ENCODE results near the gene SPAG5. TPM values are rescaled to one million over a fixed set of nuclear protein-coding genes. Genes with fewer than 3 reads are reported as not detected.

Gene SPAG5
- total RNA-seq, 1 experiment from 2014 or later: 58.1 TPM

- DNase-seq: no peak
- H3K4me2 ChIP-seq (ENCODE audit: low read depth, low read length, poor library complexity, severe bottlenecking): no peak overlapping the region
- H3K4me1 ChIP-seq (ENCODE audit: low read length): no peaks in the 10 kb centered on the region
- no peaks in the 10 kb centered on the region for H3K27me3 ChIP-seq (ENCODE audit: low read length)
- peaks cover 32% of the 10 kb centered on the region for H4K20me1 ChIP-seq (ENCODE audit: insufficient read depth, low read depth, low read length)
- H3K9me2 ChIP-seq (replicated peaks; ENCODE audit: insufficient read depth, low read length): no peaks in the 10 kb centered on the region
- H3K9ac ChIP-seq (ENCODE audit: low read length): no peak overlapping the region
- H3K27ac ChIP-seq (ENCODE audit: low read length): no peak overlapping the region
- H3K9me3 ChIP-seq (ENCODE audit: low read length): no peaks in the 10 kb centered on the region
- H3K79me2 ChIP-seq (ENCODE audit: low read length): peaks cover 65% of the 10 kb centered on the region
- no peak overlapping the region for H3K4me3 ChIP-seq (ENCODE audit: low read length)
- H3K36me3 ChIP-seq (ENCODE audit: insufficient read depth, low read length): peaks cover 80% of the 10 kb centered on the region
- no peak overlapping the region for H2AFZ ChIP-seq (ENCODE audit: low read length)
Observed at GRCh38 chr17:28634206-28634865, 35.5 kb upstream of the SPAG5 start.

DNA sequence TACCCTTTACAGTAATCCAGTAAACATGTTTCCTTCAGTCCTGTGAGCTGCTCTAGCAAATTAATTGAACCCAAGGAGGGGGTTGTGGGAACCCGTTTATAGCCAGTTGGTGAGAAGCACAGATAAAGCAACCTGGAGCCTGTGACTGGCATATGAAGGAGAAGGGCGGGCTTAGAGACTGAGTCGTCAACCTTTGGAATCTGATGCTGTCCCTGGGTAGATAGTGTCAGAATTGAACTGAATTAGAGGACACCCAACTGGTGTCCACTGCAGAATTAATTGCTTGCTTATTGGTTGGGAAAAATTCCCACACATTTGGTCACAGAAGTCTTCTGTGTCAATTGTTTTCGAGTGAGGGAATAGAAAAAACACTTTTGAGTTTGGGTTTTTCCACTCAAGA is 28.0 kb upstream of the SPAG5 start:
- H3K9ac ChIP-seq (ENCODE audit: low read length): no peak overlapping the region
- no peak overlapping the region for H3K27ac ChIP-seq (ENCODE audit: low read length)
- DNase-seq: no peak
- H3K79me2 ChIP-seq (ENCODE audit: low read length): peaks cover 8% of the 10 kb centered on the region; the same call in 1 of the 2 replicates
- H3K4me1 ChIP-seq (ENCODE audit: low read length): peaks cover 2% of the 10 kb centered on the region; the same call in 1 of the 2 replicates
- no peaks in the 10 kb centered on the region for H3K9me3 ChIP-seq (ENCODE audit: low read length)
- no peak overlapping the region for H3K4me3 ChIP-seq (ENCODE audit: low read length)
- no peaks in the 10 kb centered on the region for H3K9me2 ChIP-seq (replicated peaks; ENCODE audit: insufficient read depth, low read length)
- H4K20me1 ChIP-seq (ENCODE audit: insufficient read depth, low read depth, low read length): peaks cover 5% of the 10 kb centered on the region; the same call in 1 of the 2 replicates
- H2AFZ ChIP-seq (ENCODE audit: low read length): no peak overlapping the region
- no peak overlapping the region for H3K4me2 ChIP-seq (ENCODE audit: low read depth, low read length, poor library complexity, severe bottlenecking)
- peaks cover 59% of the 10 kb centered on the region for H3K36me3 ChIP-seq (ENCODE audit: insufficient read depth, low read length)
- H3K27me3 ChIP-seq (ENCODE audit: low read length): no peaks in the 10 kb centered on the region

GRCh38 chr17:28624148-28624547 is 25.3 kb upstream of the SPAG5 start:
- Histone ChIP-seq H3K9me3 (ENCODE audit: low read length) (no peaks in the 10 kb centered on the region), H2AFZ (ENCODE audit: low read length) (no peak overlapping the region), H3K27me3 (ENCODE audit: low read length) (no peaks in the 10 kb centered on the region), H3K27ac (ENCODE audit: low read length) (no peak overlapping the region), H3K9me2 (replicated peaks; ENCODE audit: insufficient read depth, low read length) (no peaks in the 10 kb centered on the region), H3K4me1 (ENCODE audit: low read length) (peaks cover 2% of the 10 kb centered on the region; the same call in 1 of the 2 replicates), H4K20me1 (ENCODE audit: insufficient read depth, low read depth, low read length) (peaks cover 5% of the 10 kb centered on the region; the same call in 1 of the 2 replicates), H3K9ac (ENCODE audit: low read length) (no peak overlapping the region), H3K4me2 (ENCODE audit: low read depth, low read length, poor library complexity, severe bottlenecking) (no peak overlapping the region), H3K36me3 (ENCODE audit: insufficient read depth, low read length) (peaks cover 70% of the 10 kb centered on the region; the same call in 1 of the 2 replicates), H3K79me2 (ENCODE audit: low read length) (peaks cover 10% of the 10 kb centered on the region; the same call in 1 of the 2 replicates), H3K4me3 (ENCODE audit: low read length) (no peak overlapping the region)
- no peak for DNase-seq

DNA sequence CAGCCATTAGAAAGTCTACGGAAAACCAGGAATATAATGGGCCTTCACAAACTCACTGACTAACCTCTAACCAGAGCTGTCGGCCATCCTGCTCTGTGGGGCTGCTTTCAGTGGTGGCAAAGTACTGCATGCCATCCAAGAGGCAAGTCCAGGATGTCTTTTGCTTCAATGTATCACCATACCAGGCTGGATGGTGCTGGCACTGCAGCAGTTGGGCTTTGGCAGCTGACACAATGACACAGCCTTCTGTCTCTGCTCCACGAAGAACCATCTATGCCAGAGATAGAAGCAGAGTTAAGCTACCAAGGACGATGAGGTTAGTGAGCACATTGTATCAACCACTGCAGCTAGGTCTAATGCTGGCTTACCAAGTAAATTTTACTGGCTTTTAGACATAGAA is 24.9 kb upstream of the SPAG5 start:
- no peak for DNase-seq
- Histone ChIP-seq H2AFZ (ENCODE audit: low read length) (no peak overlapping the region), H3K9me2 (replicated peaks; ENCODE audit: insufficient read depth, low read length) (no peaks in the 10 kb centered on the region), H3K4me2 (ENCODE audit: low read depth, low read length, poor library complexity, severe bottlenecking) (no peak overlapping the region), H4K20me1 (ENCODE audit: insufficient read depth, low read depth, low read length) (peaks cover 5% of the 10 kb centered on the region; the same call in 1 of the 2 replicates), H3K4me3 (ENCODE audit: low read length) (no peak overlapping the region), H3K9me3 (ENCODE audit: low read length) (no peaks in the 10 kb centered on the region), H3K27ac (ENCODE audit: low read length) (no peak overlapping the region), H3K36me3 (ENCODE audit: insufficient read depth, low read length) (peaks cover 74% of the 10 kb centered on the region; the same call in 1 of the 2 replicates), H3K27me3 (ENCODE audit: low read length) (no peaks in the 10 kb centered on the region), H3K4me1 (ENCODE audit: low read length) (peaks cover 2% of the 10 kb centered on the region; the same call in 1 of the 2 replicates), H3K9ac (ENCODE audit: low read length) (no peak overlapping the region), H3K79me2 (ENCODE audit: low read length) (peaks cover 10% of the 10 kb centered on the region; the same call in 1 of the 2 replicates)

DNA sequence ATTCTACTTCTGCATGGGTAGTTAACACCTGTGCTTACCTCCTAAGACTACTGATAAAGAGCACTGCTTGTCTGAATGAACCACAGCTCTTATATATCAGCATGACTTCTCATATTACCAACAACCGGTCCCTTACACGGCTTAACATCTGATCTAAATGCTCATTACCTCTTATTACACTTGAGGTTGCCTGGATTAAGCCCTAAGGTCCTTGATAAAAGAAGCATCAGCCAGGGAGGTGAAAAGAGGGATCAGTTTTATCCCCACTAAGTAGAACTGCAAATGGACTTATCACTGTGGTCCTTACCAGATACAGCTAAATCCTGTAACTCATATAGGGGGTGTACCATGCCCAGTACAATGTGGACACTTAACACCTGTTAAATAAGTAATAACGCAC is 23.4 kb upstream of the SPAG5 start:
- H3K4me1 ChIP-seq (ENCODE audit: low read length): peaks cover 2% of the 10 kb centered on the region; the same call in 1 of the 2 replicates
- H3K9ac ChIP-seq (ENCODE audit: low read length): no peak overlapping the region
- H3K9me3 ChIP-seq (ENCODE audit: low read length): no peaks in the 10 kb centered on the region
- no peak for DNase-seq
- no peak overlapping the region for H3K4me2 ChIP-seq (ENCODE audit: low read depth, low read length, poor library complexity, severe bottlenecking)
- no peak overlapping the region for H2AFZ ChIP-seq (ENCODE audit: low read length)
- H3K27ac ChIP-seq (ENCODE audit: low read length): no peak overlapping the region
- H4K20me1 ChIP-seq (ENCODE audit: insufficient read depth, low read depth, low read length): peaks cover 5% of the 10 kb centered on the region; the same call in 1 of the 2 replicates
- H3K4me3 ChIP-seq (ENCODE audit: low read length): no peak overlapping the region
- peaks cover 6% of the 10 kb centered on the region; the same call in 1 of the 2 replicates for H3K79me2 ChIP-seq (ENCODE audit: low read length)
- H3K27me3 ChIP-seq (ENCODE audit: low read length): no peaks in the 10 kb centered on the region
- no peaks in the 10 kb centered on the region for H3K9me2 ChIP-seq (replicated peaks; ENCODE audit: insufficient read depth, low read length)
- H3K36me3 ChIP-seq (ENCODE audit: insufficient read depth, low read length): peaks cover 71% of the 10 kb centered on the region; the same call in 1 of the 2 replicates

DNA sequence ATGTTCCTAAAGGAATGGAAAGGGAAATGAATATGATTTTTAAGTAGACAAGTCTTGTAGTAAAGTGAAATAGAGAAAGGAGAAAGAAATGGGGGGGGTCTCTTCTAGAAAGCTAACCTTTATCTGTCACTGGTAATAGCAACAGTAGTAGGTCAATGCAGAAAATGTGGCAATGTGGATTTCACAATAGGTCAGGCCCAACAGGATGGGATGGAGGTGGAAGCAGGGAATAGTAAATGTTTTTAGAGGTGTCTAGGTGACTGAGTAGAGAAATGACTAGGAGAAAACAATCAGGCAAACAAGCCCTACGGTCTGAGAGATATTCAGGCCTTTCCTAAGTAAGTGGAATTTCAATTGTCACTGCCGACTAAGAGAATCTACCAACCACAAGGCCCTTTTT is 21.2 kb upstream of the SPAG5 start:
- H3K27me3 ChIP-seq (ENCODE audit: low read length): no peaks in the 10 kb centered on the region
- no peaks in the 10 kb centered on the region for H3K9me3 ChIP-seq (ENCODE audit: low read length)
- no peak overlapping the region for H3K4me3 ChIP-seq (ENCODE audit: low read length)
- no peak overlapping the region for H2AFZ ChIP-seq (ENCODE audit: low read length)
- DNase-seq: no peak
- peaks cover 6% of the 10 kb centered on the region; the same call in 1 of the 2 replicates for H3K79me2 ChIP-seq (ENCODE audit: low read length)
- H3K9me2 ChIP-seq (replicated peaks; ENCODE audit: insufficient read depth, low read length): no peaks in the 10 kb centered on the region
- H3K9ac ChIP-seq (ENCODE audit: low read length): no peak overlapping the region
- H4K20me1 ChIP-seq (ENCODE audit: insufficient read depth, low read depth, low read length): peaks cover 8% of the 10 kb centered on the region; the same call in 1 of the 2 replicates
- no peak overlapping the region for H3K4me2 ChIP-seq (ENCODE audit: low read depth, low read length, poor library complexity, severe bottlenecking)
- no peak overlapping the region for H3K27ac ChIP-seq (ENCODE audit: low read length)
- H3K4me1 ChIP-seq (ENCODE audit: low read length): peaks cover 2% of the 10 kb centered on the region
- H3K36me3 ChIP-seq (ENCODE audit: insufficient read depth, low read length): peaks cover 77% of the 10 kb centered on the region; the same call in 1 of the 2 replicates

GRCh38 chr17:28618464-28618863 is 19.6 kb upstream of the SPAG5 start:
- H2AFZ ChIP-seq (ENCODE audit: low read length): no peak overlapping the region
- 0 out of 2 replicates have a peak, but pooled peaks cover 5% of the 10 kb centered on the region for H4K20me1 ChIP-seq (ENCODE audit: insufficient read depth, low read depth, low read length)

GRCh38 chr17:28616281-28616680 is 17.5 kb upstream of the SPAG5 start:
- no peak overlapping the region for H3K27ac ChIP-seq (ENCODE audit: low read length)
- H3K4me2 ChIP-seq (ENCODE audit: low read depth, low read length, poor library complexity, severe bottlenecking): no peak overlapping the region
- no peak overlapping the region for H3K4me3 ChIP-seq (ENCODE audit: low read length)
- no peaks in the 10 kb centered on the region for H3K9me3 ChIP-seq (ENCODE audit: low read length)
- no peak for DNase-seq
- no peaks in the 10 kb centered on the region; the same call in 1 of the 2 replicates for H3K4me1 ChIP-seq (ENCODE audit: low read length)
- no peaks in the 10 kb centered on the region for H3K27me3 ChIP-seq (ENCODE audit: low read length)
- H3K9ac ChIP-seq (ENCODE audit: low read length): no peak overlapping the region
- H3K79me2 ChIP-seq (ENCODE audit: low read length): 0 out of 2 replicates have a peak, but pooled peaks cover 3% of the 10 kb centered on the region
- no peak overlapping the region for H2AFZ ChIP-seq (ENCODE audit: low read length)
- no peaks in the 10 kb centered on the region for H3K9me2 ChIP-seq (replicated peaks; ENCODE audit: insufficient read depth, low read length)
- H4K20me1 ChIP-seq (ENCODE audit: insufficient read depth, low read depth, low read length): 0 out of 2 replicates have a peak, but pooled peaks cover 5% of the 10 kb centered on the region
- H3K36me3 ChIP-seq (ENCODE audit: insufficient read depth, low read length): peaks cover 70% of the 10 kb centered on the region

More at GRCh38 chr17:28618464-28618863, 19.6 kb upstream of the SPAG5 start:
- H3K9me2 ChIP-seq (replicated peaks; ENCODE audit: insufficient read depth, low read length): no peaks in the 10 kb centered on the region
- no peak overlapping the region for H3K4me3 ChIP-seq (ENCODE audit: low read length)
- H3K4me2 ChIP-seq (ENCODE audit: low read depth, low read length, poor library complexity, severe bottlenecking): no peak overlapping the region
- DNase-seq: no peak
- no peak overlapping the region for H3K9ac ChIP-seq (ENCODE audit: low read length)
- H3K9me3 ChIP-seq (ENCODE audit: low read length): no peaks in the 10 kb centered on the region
- H3K36me3 ChIP-seq (ENCODE audit: insufficient read depth, low read length): peaks cover 72% of the 10 kb centered on the region; the same call in 1 of the 2 replicates
- peaks cover 2% of the 10 kb centered on the region for H3K4me1 ChIP-seq (ENCODE audit: low read length)
- peaks cover 6% of the 10 kb centered on the region; the same call in 1 of the 2 replicates for H3K79me2 ChIP-seq (ENCODE audit: low read length)
- no peak overlapping the region for H3K27ac ChIP-seq (ENCODE audit: low read length)
- no peaks in the 10 kb centered on the region for H3K27me3 ChIP-seq (ENCODE audit: low read length)
